Thyroid gland (tissue), 4 donors: ENCODE measurements around the gene APOD. TPM values are rescaled to one million over a fixed set of nuclear protein-coding genes. Genes with fewer than 3 reads are reported as not detected.
A peak's percentile ranks its signal among the peaks of the same experiment; 100 is the strongest.

ENCODE experiments used
- DNase-seq, 2 donors: peaks; one replicate each; pipeline ENCODE4 v3.0.0-alpha.2; 2019
- H3K27ac ChIP-seq, 3 donors: fragments of 200-600 bp; sonication (generic); 1 replicate in 2 of 3; 2 replicates in 1 of 3; pipeline ENCODE4 v1.5.1; 2016 to 2019; ENCODE audit warnings: mild to moderate bottlenecking in 1 of 3, moderate library complexity in 1 of 3
- H3K27me3 ChIP-seq: fragments of 200-600 bp; sonication (generic); one replicate; pipeline ENCODE4 v1.5.1; 2019
- H3K36me3 ChIP-seq, 2 donors: fragments of 200-600 bp; sonication (generic); one replicate each; pipeline ENCODE4 v1.5.1; 2016 to 2019
- H3K4me1 ChIP-seq, 2 donors: fragments of 200-600 bp; sonication (generic); one replicate each; pipeline ENCODE4 v1.5.1; 2017 to 2019
- H3K4me3 ChIP-seq, 3 donors: fragments of 200-600 bp; sonication (generic); replicated peaks in 1 of 3; 1 replicate in 2 of 3; 2 replicates in 1 of 3; pipeline ENCODE4 v1.5.1; 2016; ENCODE audit warnings: mild to moderate bottlenecking in 1 of 3
- H3K9me3 ChIP-seq: fragments of 200-600 bp; sonication (generic); one replicate; pipeline ENCODE4 v1.5.1; 2017
- POLR2A ChIP-seq, 2 donors: fragments of 450-650 bp; IDR thresholded peaks; one replicate each; pipeline ENCODE4 v1.6.1; 2017; ENCODE audit warnings: antibody characterized with exemption in 2 of 2, mild to moderate bottlenecking in 2 of 2, moderate library complexity in 1 of 2
- whole genome bisulfite sequencing, 2 donors: methylation state at CpG; one replicate each; pipeline ENCODE4 v1.1.5; 2017; 5-methylcytosine and 5-hydroxymethylcytosine counted together
- intact Hi-C: fragments of 100-400 bp; cut with DNase I; formaldehyde crosslinking; loops from one replicate; pipeline ENCODE4 v1.15.1; 2023
- total RNA-seq, 4 donors: library from RNA; depleted of rRNA; stranded (reverse); fragments of >200 nt; gene quantifications; one replicate each; pipeline ENCODE4 v1.2.3, GENCODE V29; 2016
- TF ChIP-seq, protein P1 (sequence below), 6 experiments: fragments of 200-600 bp in 3 of 6; fragments of 450-650 bp in 3 of 6; sonication (generic) in 3 of 6; IDR thresholded peaks; one replicate each; pipeline ENCODE4 v1.5.1; 2016 to 2019; ENCODE audit warnings: antibody characterized with exemption in 6 of 6, mild to moderate bottlenecking in 2 of 6, inconsistent platforms in 1 of 6, moderate library complexity in 1 of 6

Gene APOD
- total RNA-seq, 4 donors from 2014 or later = 283 to 756 (median 407) TPM

DNA sequence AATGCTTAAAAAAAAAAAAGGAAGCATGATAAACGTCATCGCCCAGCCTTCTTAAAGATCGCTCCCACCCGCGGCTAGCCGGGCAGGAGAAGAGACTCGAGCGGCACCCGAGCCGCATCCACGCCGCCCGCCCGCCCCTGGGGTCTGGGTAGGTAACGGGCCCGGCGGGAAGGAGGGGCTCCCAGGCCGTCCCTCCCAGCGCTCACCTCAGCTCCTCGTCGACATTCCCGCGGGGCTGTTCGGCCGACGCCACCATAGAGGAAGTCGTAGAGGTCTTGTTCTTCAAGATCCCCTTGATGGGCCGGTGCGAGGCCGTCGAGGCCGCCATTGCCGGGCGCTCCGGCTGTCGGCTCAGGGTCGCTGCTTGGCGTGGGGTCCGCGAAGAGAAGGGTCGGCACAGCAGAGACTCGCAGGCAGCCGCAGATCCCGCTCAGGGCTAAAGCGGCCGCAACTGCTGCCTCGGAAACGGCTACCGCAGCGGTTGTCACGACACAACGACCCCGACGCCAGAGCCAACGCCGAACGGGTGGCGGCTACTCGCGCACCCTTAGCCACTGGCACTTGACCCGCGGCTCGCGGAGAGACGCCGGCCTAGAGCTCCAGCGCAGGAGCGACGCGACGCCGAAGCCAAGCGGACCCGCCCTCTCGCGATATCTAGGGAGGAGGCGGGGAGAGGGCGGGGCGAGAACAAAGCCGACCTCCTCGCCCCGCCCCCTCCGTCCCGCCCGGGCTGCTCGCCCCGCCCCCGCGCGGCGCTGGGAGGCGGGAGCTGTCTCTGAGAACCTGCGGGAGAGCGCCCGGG is 40.8 kb downstream of the APOD start, which contains the start of gene PPP1R2:
TSS of gene PPP1R2 (minus strand) at position 628 of the 802 bp plus-strand sequence. CDS start at position 328, 300 bp downstream.
- 1% methylated on average over 29 to 41 of the region's 95 CpGs for WGBS, 2 donors
- DNase-seq = peak; percentile 91 to 93
- TF ChIP-seq, protein P1, sequence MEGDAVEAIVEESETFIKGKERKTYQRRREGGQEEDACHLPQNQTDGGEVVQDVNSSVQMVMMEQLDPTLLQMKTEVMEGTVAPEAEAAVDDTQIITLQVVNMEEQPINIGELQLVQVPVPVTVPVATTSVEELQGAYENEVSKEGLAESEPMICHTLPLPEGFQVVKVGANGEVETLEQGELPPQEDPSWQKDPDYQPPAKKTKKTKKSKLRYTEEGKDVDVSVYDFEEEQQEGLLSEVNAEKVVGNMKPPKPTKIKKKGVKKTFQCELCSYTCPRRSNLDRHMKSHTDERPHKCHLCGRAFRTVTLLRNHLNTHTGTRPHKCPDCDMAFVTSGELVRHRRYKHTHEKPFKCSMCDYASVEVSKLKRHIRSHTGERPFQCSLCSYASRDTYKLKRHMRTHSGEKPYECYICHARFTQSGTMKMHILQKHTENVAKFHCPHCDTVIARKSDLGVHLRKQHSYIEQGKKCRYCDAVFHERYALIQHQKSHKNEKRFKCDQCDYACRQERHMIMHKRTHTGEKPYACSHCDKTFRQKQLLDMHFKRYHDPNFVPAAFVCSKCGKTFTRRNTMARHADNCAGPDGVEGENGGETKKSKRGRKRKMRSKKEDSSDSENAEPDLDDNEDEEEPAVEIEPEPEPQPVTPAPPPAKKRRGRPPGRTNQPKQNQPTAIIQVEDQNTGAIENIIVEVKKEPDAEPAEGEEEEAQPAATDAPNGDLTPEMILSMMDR (IDR thresholded peaks at IDR 0.05) = no peak
- TF ChIP-seq POLR2A (IDR thresholded peaks at IDR 0.05) = peak; percentile 93 to 97
- Histone ChIP-seq H3K27me3 (no peaks in the 10 kb centered on the region), H3K36me3 (no peaks in the 10 kb centered on the region), H3K9me3 (no peaks in the 10 kb centered on the region), H3K4me3 (peak within 1 kb of the TSS; percentile 74 to 96 (median 95)), H3K4me1 (peaks cover 31 to 55% of the 10 kb centered on the region in 2 donors), H3K27ac (peak within 1 kb of the TSS; percentile 83 to 88 (median 86))
- intact Hi-C loops = loop anchor here (5.0 kb wide), 1 partner anchor 101 kb away; the partner anchor contains the start of gene ACAP2

DNA sequence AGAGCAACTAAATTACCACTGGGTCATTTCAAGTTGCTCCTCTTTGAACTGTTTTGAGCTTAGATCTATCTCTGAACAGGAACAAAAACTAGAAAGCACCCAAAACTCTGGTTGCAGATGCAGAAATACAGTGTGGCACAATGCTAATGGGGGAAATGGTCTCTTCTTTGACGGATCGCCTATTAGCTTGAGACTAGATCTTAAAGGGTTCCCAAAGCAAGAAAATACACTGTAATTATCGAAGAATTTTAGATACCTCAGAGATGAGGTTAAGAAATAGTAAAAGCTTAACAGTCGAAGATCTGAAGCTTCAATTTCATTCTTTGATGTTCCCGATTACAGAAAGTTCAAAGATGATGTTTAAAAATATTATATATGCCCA is 41.4 kb downstream of the APOD start:
- H3K9me3 ChIP-seq = no peaks in the 10 kb centered on the region
- DNase-seq = no peak
- peak overlapping the region; percentile 83 to 88 (median 86) for H3K27ac ChIP-seq
- 1% methylated on average over 5 of the region's 5 CpGs for WGBS, 2 donors
- peak overlapping the region in 2 of 3 donors; percentile 74 to 95 for H3K4me3 ChIP-seq
- intact Hi-C loops = loop anchor here (5.0 kb wide), 1 partner anchor 100 kb away; the partner anchor contains the start of gene ACAP2
- H3K36me3 ChIP-seq = no peaks in the 10 kb centered on the region
- no peaks in the 10 kb centered on the region for H3K27me3 ChIP-seq
- no peak for TF ChIP-seq POLR2A (IDR thresholded peaks at IDR 0.05)
- TF ChIP-seq, protein P1 (IDR thresholded peaks at IDR 0.05) = no peak
- peaks cover 33 to 57% of the 10 kb centered on the region in 2 donors for H3K4me1 ChIP-seq

DNA sequence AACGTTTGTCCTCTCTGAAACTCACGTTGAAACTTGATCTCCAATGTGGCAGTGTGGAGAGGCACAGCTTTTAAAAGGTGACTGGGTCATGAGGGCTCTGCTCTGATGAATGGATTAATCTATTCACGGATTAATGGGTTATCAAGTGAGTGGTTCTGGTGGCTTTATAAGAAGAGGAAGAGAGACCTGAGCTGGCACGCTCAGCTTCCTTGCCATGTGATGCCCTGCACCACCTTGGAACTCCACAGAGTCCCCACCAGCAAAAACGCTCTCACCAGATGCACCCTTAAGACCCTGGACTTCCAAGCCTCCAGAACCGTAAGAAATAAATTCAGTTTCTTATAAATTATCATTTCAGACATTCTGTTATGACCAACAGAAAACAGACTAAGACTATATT is 43.2 kb downstream of the APOD start:
- 47 to 50% methylated on average over 6 of the region's 6 CpGs for WGBS, 2 donors

DNA sequence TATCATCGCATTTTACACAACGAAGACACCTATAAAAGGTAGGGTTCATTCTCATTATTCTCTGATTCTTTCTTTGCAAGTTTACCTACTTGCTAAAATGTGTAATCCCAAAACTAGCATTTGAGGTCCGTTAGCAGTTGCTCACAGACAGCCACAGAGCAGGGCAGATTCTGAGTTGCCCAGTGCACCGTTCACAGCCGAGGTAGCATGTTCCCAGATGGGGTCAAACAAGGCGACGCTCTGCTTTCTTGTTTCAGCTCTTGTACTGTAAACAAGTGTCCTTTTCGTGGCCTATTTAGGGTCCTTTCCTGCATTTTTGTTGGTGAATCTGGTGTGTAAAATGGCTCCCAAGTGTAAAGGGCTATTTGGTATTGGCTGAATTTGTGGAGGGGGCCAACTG is 43.7 kb downstream of the APOD start:
- H3K27me3 ChIP-seq = no peaks in the 10 kb centered on the region
- peaks cover 27 to 39% of the 10 kb centered on the region in 2 donors for H3K4me1 ChIP-seq
- intact Hi-C loops = loop anchor here (5.0 kb wide), 1 partner anchor 98 kb away; the partner anchor contains the start of gene ACAP2
- H3K9me3 ChIP-seq = no peaks in the 10 kb centered on the region
- 71 to 81% methylated on average over 8 of the region's 8 CpGs for WGBS, 2 donors
- DNase-seq = no peak
- no peaks in the 10 kb centered on the region for H3K36me3 ChIP-seq
- no peak overlapping the region for H3K4me3 ChIP-seq
- H3K27ac ChIP-seq = no peak overlapping the region
- TF ChIP-seq, protein P1 (IDR thresholded peaks at IDR 0.05) = no peak
- no peak for TF ChIP-seq POLR2A (IDR thresholded peaks at IDR 0.05)

More for the DNA sequence above, 43.2 kb downstream of the APOD start:
- no peak overlapping the region for H3K27ac ChIP-seq
- no peaks in the 10 kb centered on the region for H3K36me3 ChIP-seq
- H3K4me3 ChIP-seq = no peak overlapping the region
- H3K9me3 ChIP-seq = no peaks in the 10 kb centered on the region
- TF ChIP-seq, protein P1 (IDR thresholded peaks at IDR 0.05) = no peak
- TF ChIP-seq POLR2A (IDR thresholded peaks at IDR 0.05) = no peak
- H3K4me1 ChIP-seq = peaks cover 27 to 41% of the 10 kb centered on the region in 2 donors
- DNase-seq = peak in 1 of 2 donors; percentile 17
- no peaks in the 10 kb centered on the region for H3K27me3 ChIP-seq
- intact Hi-C loops = loop anchor here (5.0 kb wide), 1 partner anchor 98 kb away; the partner anchor contains the start of gene ACAP2

DNA sequence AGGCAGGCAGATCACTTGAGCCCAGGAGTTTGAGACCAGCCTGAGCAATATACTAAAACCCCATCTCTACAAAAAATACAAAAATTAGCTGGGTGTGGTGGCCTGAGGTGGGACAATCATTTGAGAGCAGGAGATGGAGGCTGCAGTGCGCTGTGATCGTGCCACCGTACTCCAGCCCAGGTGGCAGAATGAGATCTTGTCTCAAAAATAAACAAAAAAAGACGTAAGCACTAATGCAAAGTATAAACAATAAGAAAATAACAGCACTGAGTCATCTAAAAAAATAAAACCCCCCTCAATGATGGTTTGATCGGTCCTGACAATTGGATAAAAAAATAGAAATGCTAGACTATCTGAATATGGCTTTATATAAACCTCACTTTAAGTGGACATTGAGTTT is 44.3 kb downstream of the APOD start:
- Histone ChIP-seq H3K27me3 (no peaks in the 10 kb centered on the region), H3K4me3 (no peak overlapping the region), H3K36me3 (no peaks in the 10 kb centered on the region), H3K9me3 (no peaks in the 10 kb centered on the region), H3K4me1 (peaks cover 27 to 34% of the 10 kb centered on the region in 2 donors), H3K27ac (no peak overlapping the region)
- WGBS, 2 donors = 87 to 89% methylated on average over 5 of the region's 5 CpGs
- intact Hi-C loops = no loop called here
- TF ChIP-seq, protein P1 (IDR thresholded peaks at IDR 0.05) = no peak
- DNase-seq = no peak
